Measurements from ENCODE around the gene ASTN2.

- TF ChIP-seq CTCF (conservative IDR thresholded peaks at IDR 0.05 in 1 of 2, IDR thresholded peaks at IDR 0.05 in 1 of 2; ENCODE audit: extremely low read depth in 1 of 2, insufficient read depth in 1 of 2, low read depth in 1 of 2, low read length in 2 of 2) (no peak), EZH2 (IDR thresholded peaks at IDR 0.05; ENCODE audit: borderline replicate concordance, low read length) (no peak)
Measured at GRCh38 chr9:117103438-117104110, 311.3 kb downstream of the ASTN2 start.
